RWPE2 (cell line): ENCODE data around the gene EMILIN1.
A peak's percentile ranks its signal among the peaks of the same experiment; 100 is the strongest.

Experiments used
- ATAC-seq: fragments of 200-7000 bp; cut with Tn5 transposase; 3 replicates; pipeline ENCODE4 v1.9.1; 2021; ENCODE audit warnings: low read depth
- DNase-seq: peaks from one replicate; pipeline ENCODE4 v3.0.0-alpha.2; 2020; ENCODE audit warnings: low spot score
- H3K27ac ChIP-seq: fragments of 450-650 bp; 2 replicates; pipeline ENCODE4 v1.5.1; 2017; ENCODE audit warnings: mild to moderate bottlenecking; ENCODE audit not compliant: poor library complexity, severe bottlenecking
- H3K27me3 ChIP-seq: fragments of 250-450 bp; sonication (Bioruptor Pico); 2 replicates; pipeline ENCODE4 v1.5.1; 2021; ENCODE audit warnings: mild to moderate bottlenecking, moderate library complexity; ENCODE audit not compliant: insufficient read depth, poor library complexity, severe bottlenecking
- H3K36me3 ChIP-seq: fragments of 250-450 bp; sonication (Bioruptor Pico); 2 replicates; pipeline ENCODE4 v1.5.1; 2020; ENCODE audit warnings: low read depth, mild to moderate bottlenecking, moderate library complexity
- H3K4me1 ChIP-seq: fragments of 250-450 bp; sonication (Bioruptor Pico); 2 replicates; pipeline ENCODE4 v1.5.1; 2021; ENCODE audit warnings: mild to moderate bottlenecking, moderate library complexity; ENCODE audit not compliant: insufficient read depth, poor library complexity, severe bottlenecking
- H3K4me3 ChIP-seq: fragments of 250-450 bp; sonication (Bioruptor Pico); 2 replicates; pipeline ENCODE4 v1.5.1; 2021; ENCODE audit warnings: mild to moderate bottlenecking, moderate library complexity; ENCODE audit not compliant: severe bottlenecking
- H3K9me3 ChIP-seq: fragments of 250-450 bp; sonication (Bioruptor Pico); 2 replicates; pipeline ENCODE4 v1.5.1; 2021; ENCODE audit warnings: mild to moderate bottlenecking, moderate library complexity; ENCODE audit not compliant: severe bottlenecking
- CTCF ChIP-seq: fragments of 450-650 bp; IDR thresholded peaks from one replicate; pipeline ENCODE4 v1.5.1; 2017; ENCODE audit warnings: mild to moderate bottlenecking, moderate library complexity; ENCODE audit not compliant: poor library complexity, severe bottlenecking

Gene EMILIN1

GRCh38 chr2:27078267-27079194 is at the start of gene EMILIN1:
Gene EMILIN1 (plus strand): TSS chr2:27078615. CDS start chr2:27079066, 451 bp downstream.
- no peaks in the 10 kb centered on the region for H3K36me3 ChIP-seq
- no peak for ATAC-seq
- TF ChIP-seq CTCF, result no peak
- H3K4me1 ChIP-seq, result peaks cover 4% of the 10 kb centered on the region
- H3K27ac ChIP-seq, result no peak within 1 kb of the TSS
- no peaks in the 10 kb centered on the region for H3K27me3 ChIP-seq
- no peak within 1 kb of the TSS for H3K4me3 ChIP-seq
- DNase-seq, result no peak
- H3K9me3 ChIP-seq, result no peaks in the 10 kb centered on the region

GRCh38 chr2:27029051-27029450 is 49.4 kb upstream of the EMILIN1 start:
- H3K4me3 ChIP-seq, result no peak overlapping the region
- no peak for TF ChIP-seq CTCF
- no peaks in the 10 kb centered on the region for H3K9me3 ChIP-seq
- H3K36me3 ChIP-seq, result peaks cover 24% of the 10 kb centered on the region
- no peaks in the 10 kb centered on the region for H3K27me3 ChIP-seq
- no peak overlapping the region for H3K27ac ChIP-seq
- H3K4me1 ChIP-seq, result no peaks in the 10 kb centered on the region
- DNase-seq, result no peak
- no peak for ATAC-seq

GRCh38 chr2:27032495-27033252 is 45.7 kb upstream of the EMILIN1 start, which contains the start of gene TMEM214:
Gene TMEM214 (plus strand): TSS chr2:27032965. CDS start chr2:27033016, 51 bp downstream.
- H3K36me3 ChIP-seq, result peaks cover 57% of the 10 kb centered on the region
- no peaks in the 10 kb centered on the region for H3K27me3 ChIP-seq
- H3K9me3 ChIP-seq, result no peaks in the 10 kb centered on the region
- H3K4me1 ChIP-seq, result no peaks in the 10 kb centered on the region
- ATAC-seq (peak; percentile 97), DNase-seq (peak; percentile 89)
- no peak for TF ChIP-seq CTCF
- H3K4me3 ChIP-seq, result peak within 1 kb of the TSS; percentile 74
- peak within 1 kb of the TSS; percentile 37 for H3K27ac ChIP-seq

- H3K9me3 ChIP-seq, result no peaks in the 10 kb centered on the region
- no peaks in the 10 kb centered on the region for H3K4me1 ChIP-seq
- peaks cover 64% of the 10 kb centered on the region for H3K36me3 ChIP-seq
- no peak for ATAC-seq
- H3K27me3 ChIP-seq, result no peaks in the 10 kb centered on the region
- peak overlapping the region; percentile 74 for H3K4me3 ChIP-seq
- no peak for TF ChIP-seq CTCF
- peak overlapping the region; percentile 37 for H3K27ac ChIP-seq
- no peak for DNase-seq
These were observed 45.1 kb upstream of the EMILIN1 start for GRCh38 chr2:27033253-27033852.
